Measurements from ENCODE around the gene DCLK1. TPM values are rescaled to one million over a fixed set of nuclear protein-coding genes. Genes with fewer than 3 reads are reported as not detected.

DCLK1 gene
- total RNA-seq, 1 experiment from 2014 or later: 1.4 TPM

- no peak overlapping the region for H3K4me3 ChIP-seq
- DNase-seq: no peak
- ChIA-PET POLR2A (ENCODE audit: unreplicated experiment) (no interaction called here), CTCF (no interaction called here)
- H3K27me3 ChIP-seq (ENCODE audit: insufficient read depth, low read depth): no peaks in the 10 kb centered on the region
- H3K4me2 ChIP-seq: no peak overlapping the region
- TF ChIP-seq EZH2 (IDR thresholded peaks at IDR 0.05; ENCODE audit: low read depth): no peak
- TF ChIP-seq, protein P1, sequence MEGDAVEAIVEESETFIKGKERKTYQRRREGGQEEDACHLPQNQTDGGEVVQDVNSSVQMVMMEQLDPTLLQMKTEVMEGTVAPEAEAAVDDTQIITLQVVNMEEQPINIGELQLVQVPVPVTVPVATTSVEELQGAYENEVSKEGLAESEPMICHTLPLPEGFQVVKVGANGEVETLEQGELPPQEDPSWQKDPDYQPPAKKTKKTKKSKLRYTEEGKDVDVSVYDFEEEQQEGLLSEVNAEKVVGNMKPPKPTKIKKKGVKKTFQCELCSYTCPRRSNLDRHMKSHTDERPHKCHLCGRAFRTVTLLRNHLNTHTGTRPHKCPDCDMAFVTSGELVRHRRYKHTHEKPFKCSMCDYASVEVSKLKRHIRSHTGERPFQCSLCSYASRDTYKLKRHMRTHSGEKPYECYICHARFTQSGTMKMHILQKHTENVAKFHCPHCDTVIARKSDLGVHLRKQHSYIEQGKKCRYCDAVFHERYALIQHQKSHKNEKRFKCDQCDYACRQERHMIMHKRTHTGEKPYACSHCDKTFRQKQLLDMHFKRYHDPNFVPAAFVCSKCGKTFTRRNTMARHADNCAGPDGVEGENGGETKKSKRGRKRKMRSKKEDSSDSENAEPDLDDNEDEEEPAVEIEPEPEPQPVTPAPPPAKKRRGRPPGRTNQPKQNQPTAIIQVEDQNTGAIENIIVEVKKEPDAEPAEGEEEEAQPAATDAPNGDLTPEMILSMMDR (conservative IDR thresholded peaks at IDR 0.05): no peak
- no peak overlapping the region for H2AFZ ChIP-seq
- H3K27ac ChIP-seq: no peak overlapping the region
- no peaks in the 10 kb centered on the region for H3K79me2 ChIP-seq (ENCODE audit: low read depth)
- no peaks in the 10 kb centered on the region for H3F3A ChIP-seq (ENCODE audit: insufficient read depth, low read depth)
- no peaks in the 10 kb centered on the region for H3K4me1 ChIP-seq (replicated peaks; ENCODE audit: insufficient read depth)
- intact Hi-C loops (cut with micrococcal nuclease; ENCODE audit: unreplicated experiment): no loop called here
- H3K9me2 ChIP-seq (ENCODE audit: insufficient read depth): no peaks in the 10 kb centered on the region
- no peaks in the 10 kb centered on the region for H3K36me3 ChIP-seq (ENCODE audit: low read depth)
- no peaks in the 10 kb centered on the region for H4K20me1 ChIP-seq (ENCODE audit: insufficient read depth)
- no TSS peak for BruUV-seq (replicated peaks)
- no peaks in the 10 kb centered on the region for H3K9me3 ChIP-seq (ENCODE audit: insufficient read depth, low read depth)
Measured at GRCh38 chr13:35836446-35836845, 294.7 kb downstream of the DCLK1 start.

GRCh38 chr13:35835989-35836388 is 295.2 kb downstream of the DCLK1 start:
- intact Hi-C loops (cut with micrococcal nuclease; ENCODE audit: unreplicated experiment): no loop called here
- Histone ChIP-seq H3K79me2 (ENCODE audit: low read depth) (no peaks in the 10 kb centered on the region), H3K4me3 (no peak overlapping the region), H3K4me2 (no peak overlapping the region), H3K27me3 (ENCODE audit: insufficient read depth, low read depth) (no peaks in the 10 kb centered on the region), H3F3A (ENCODE audit: insufficient read depth, low read depth) (no peaks in the 10 kb centered on the region), H2AFZ (no peak overlapping the region), H3K36me3 (ENCODE audit: low read depth) (no peaks in the 10 kb centered on the region), H3K27ac (no peak overlapping the region), H3K9me3 (ENCODE audit: insufficient read depth, low read depth) (no peaks in the 10 kb centered on the region), H4K20me1 (ENCODE audit: insufficient read depth) (no peaks in the 10 kb centered on the region), H3K4me1 (replicated peaks; ENCODE audit: insufficient read depth) (no peaks in the 10 kb centered on the region), H3K9me2 (ENCODE audit: insufficient read depth) (no peaks in the 10 kb centered on the region)
- no peak for DNase-seq
- BruUV-seq (replicated peaks): no TSS peak
- ChIA-PET POLR2A (ENCODE audit: unreplicated experiment) (no interaction called here), CTCF (no interaction called here)
- TF ChIP-seq, protein P1 (conservative IDR thresholded peaks at IDR 0.05): no peak
- TF ChIP-seq EZH2 (IDR thresholded peaks at IDR 0.05; ENCODE audit: low read depth): no peak

GRCh38 chr13:35833608-35834275 is 297.4 kb downstream of the DCLK1 start:
- no peaks in the 10 kb centered on the region for H3K27me3 ChIP-seq (ENCODE audit: insufficient read depth, low read depth)
- intact Hi-C loops (cut with micrococcal nuclease; ENCODE audit: unreplicated experiment): no loop called here
- H3F3A ChIP-seq (ENCODE audit: insufficient read depth, low read depth): no peaks in the 10 kb centered on the region
- no peaks in the 10 kb centered on the region for H3K79me2 ChIP-seq (ENCODE audit: low read depth)
- DNase-seq: no peak
- H3K4me1 ChIP-seq (replicated peaks; ENCODE audit: insufficient read depth): no peaks in the 10 kb centered on the region
- ChIA-PET POLR2A (ENCODE audit: unreplicated experiment) (no interaction called here), CTCF (no interaction called here)
- H3K36me3 ChIP-seq (ENCODE audit: low read depth): no peaks in the 10 kb centered on the region
- no peak overlapping the region for H3K27ac ChIP-seq
- H3K9me2 ChIP-seq (ENCODE audit: insufficient read depth): no peaks in the 10 kb centered on the region
- TF ChIP-seq, protein P1 (conservative IDR thresholded peaks at IDR 0.05): no peak
- TF ChIP-seq EZH2 (IDR thresholded peaks at IDR 0.05; ENCODE audit: low read depth): no peak
- no peaks in the 10 kb centered on the region for H3K9me3 ChIP-seq (ENCODE audit: insufficient read depth, low read depth)
- H3K4me3 ChIP-seq: no peak overlapping the region
- BruUV-seq (replicated peaks): no TSS peak
- no peak overlapping the region for H2AFZ ChIP-seq
- H4K20me1 ChIP-seq (ENCODE audit: insufficient read depth): no peaks in the 10 kb centered on the region
- H3K4me2 ChIP-seq: no peak overlapping the region
